Activated CD4-positive, alpha-beta memory T cell treated with anti-CD3 and anti-CD28 coated beads for 36 hours (primary cell): Measurements from ENCODE around the gene FRMPD4. TPM values are rescaled to one million over a fixed set of nuclear protein-coding genes. Genes with fewer than 3 reads are reported as not detected.

ENCODE experiments used
- CTCF ChIA-PET: fragments of 350-600 bp; sonication (Branson Sonifier 250); formaldehyde crosslinking; loops from one replicate; lab custom pipeline; 2021; ENCODE audit warnings: antibody characterized with exemption, inconsistent platforms; lab: Charles Lee
- POLR2A ChIA-PET: fragments of 350-600 bp; sonication (Branson Sonifier 250); formaldehyde crosslinking; loops from one replicate; lab custom pipeline; 2021; ENCODE audit warnings: antibody characterized with exemption; lab: Charles Lee
- DNase-seq: peaks from one replicate; pipeline ENCODE4 v3.0.0-alpha.2; 2020
- H3K27ac Mint-ChIP-seq: one replicate; pipeline ENCODE4 v1.8.0; 2021; ENCODE audit warnings: mixed read lengths
- H3K27me3 Mint-ChIP-seq: one replicate; pipeline ENCODE4 v1.8.0; 2021; ENCODE audit warnings: mixed read lengths
- H3K36me3 Mint-ChIP-seq: one replicate; pipeline ENCODE4 v1.8.0; 2021; ENCODE audit warnings: mixed read lengths
- H3K4me1 Mint-ChIP-seq: one replicate; pipeline ENCODE4 v1.8.0; 2021; ENCODE audit warnings: low read depth, mixed read lengths
- H3K4me3 Mint-ChIP-seq: one replicate; pipeline ENCODE4 v1.8.0; 2021; ENCODE audit warnings: mild to moderate bottlenecking, mixed read lengths
- H3K9me3 Mint-ChIP-seq: one replicate; pipeline ENCODE4 v1.8.0; 2021; ENCODE audit warnings: mixed read lengths
- intact Hi-C: fragments of 100-400 bp; cut with micrococcal nuclease; formaldehyde crosslinking; loops from one replicate; pipeline ENCODE4 v1.15.1; 2023
- total RNA-seq, 2 experiments: library from RNA; stranded (reverse); gene quantifications; one replicate each; pipeline ENCODE4 v1.2.3, GENCODE V29; 2021

Gene FRMPD4
- total RNA-seq, 2 experiments from 2014 or later: not detected

GRCh38 chrX:12315526-12315925, 177.3 kb downstream of the FRMPD4 start:
- no peak overlapping the region for H3K4me3 Mint-ChIP-seq
- no peaks in the 10 kb centered on the region for H3K9me3 Mint-ChIP-seq
- H3K36me3 Mint-ChIP-seq: no peaks in the 10 kb centered on the region
- H3K4me1 Mint-ChIP-seq: no peaks in the 10 kb centered on the region
- intact Hi-C loops: no loop called here
- no peak for DNase-seq
- H3K27me3 Mint-ChIP-seq: no peaks in the 10 kb centered on the region
- H3K27ac Mint-ChIP-seq: no peak overlapping the region
- ChIA-PET POLR2A (no interaction called here), CTCF (no interaction called here)

- H3K36me3 Mint-ChIP-seq: no peaks in the 10 kb centered on the region
- no peak overlapping the region for H3K4me3 Mint-ChIP-seq
- CTCF ChIA-PET: no interaction called here
- POLR2A ChIA-PET: no interaction called here
- no peaks in the 10 kb centered on the region for H3K4me1 Mint-ChIP-seq
- H3K27ac Mint-ChIP-seq: no peak overlapping the region
- H3K9me3 Mint-ChIP-seq: no peaks in the 10 kb centered on the region
- H3K27me3 Mint-ChIP-seq: no peaks in the 10 kb centered on the region
- intact Hi-C loops: no loop called here
- DNase-seq: no peak
Observed at GRCh38 chrX:12319003-12319519, 180.8 kb downstream of the FRMPD4 start.

GRCh38 chrX:12319992-12320391, 181.7 kb downstream of the FRMPD4 start:
- no peaks in the 10 kb centered on the region for H3K27me3 Mint-ChIP-seq
- no peaks in the 10 kb centered on the region for H3K4me1 Mint-ChIP-seq
- H3K4me3 Mint-ChIP-seq: no peak overlapping the region
- intact Hi-C loops: no loop called here
- DNase-seq: no peak
- no peaks in the 10 kb centered on the region for H3K9me3 Mint-ChIP-seq
- CTCF ChIA-PET: no interaction called here
- no peak overlapping the region for H3K27ac Mint-ChIP-seq
- POLR2A ChIA-PET: no interaction called here
- no peaks in the 10 kb centered on the region for H3K36me3 Mint-ChIP-seq

- CTCF ChIA-PET: no interaction called here
- Mint-ChIP-seq H3K27me3 (no peaks in the 10 kb centered on the region), H3K9me3 (no peaks in the 10 kb centered on the region), H3K36me3 (no peaks in the 10 kb centered on the region), H3K4me3 (no peak overlapping the region), H3K4me1 (no peaks in the 10 kb centered on the region), H3K27ac (no peak overlapping the region)
- intact Hi-C loops: no loop called here
- POLR2A ChIA-PET: no interaction called here
- DNase-seq: no peak
Observed at GRCh38 chrX:12322031-12322430, 183.8 kb downstream of the FRMPD4 start.

GRCh38 chrX:12325171-12325570, 186.9 kb downstream of the FRMPD4 start:
- Mint-ChIP-seq H3K27ac (no peak overlapping the region), H3K4me3 (no peak overlapping the region), H3K9me3 (no peaks in the 10 kb centered on the region), H3K27me3 (no peaks in the 10 kb centered on the region), H3K36me3 (no peaks in the 10 kb centered on the region), H3K4me1 (no peaks in the 10 kb centered on the region)
- ChIA-PET POLR2A (no interaction called here), CTCF (no interaction called here)
- intact Hi-C loops: no loop called here
- no peak for DNase-seq

- no peaks in the 10 kb centered on the region for H3K4me1 Mint-ChIP-seq
- intact Hi-C loops: no loop called here
- ChIA-PET POLR2A (no interaction called here), CTCF (no interaction called here)
- no peak overlapping the region for H3K27ac Mint-ChIP-seq
- no peak overlapping the region for H3K4me3 Mint-ChIP-seq
- no peak for DNase-seq
- no peaks in the 10 kb centered on the region for H3K9me3 Mint-ChIP-seq
- H3K27me3 Mint-ChIP-seq: no peaks in the 10 kb centered on the region
- no peaks in the 10 kb centered on the region for H3K36me3 Mint-ChIP-seq
Observed at GRCh38 chrX:12327836-12328235, 189.6 kb downstream of the FRMPD4 start.

- no peaks in the 10 kb centered on the region for H3K27me3 Mint-ChIP-seq
- ChIA-PET POLR2A (no interaction called here), CTCF (no interaction called here)
- H3K9me3 Mint-ChIP-seq: no peaks in the 10 kb centered on the region
- intact Hi-C loops: no loop called here
- H3K4me1 Mint-ChIP-seq: no peaks in the 10 kb centered on the region
- no peak overlapping the region for H3K4me3 Mint-ChIP-seq
- no peaks in the 10 kb centered on the region for H3K36me3 Mint-ChIP-seq
- no peak overlapping the region for H3K27ac Mint-ChIP-seq
- no peak for DNase-seq
Observed at GRCh38 chrX:12329476-12329875, 191.2 kb downstream of the FRMPD4 start.

- Mint-ChIP-seq H3K27me3 (no peaks in the 10 kb centered on the region), H3K9me3 (no peaks in the 10 kb centered on the region), H3K4me1 (no peaks in the 10 kb centered on the region), H3K4me3 (no peak overlapping the region), H3K36me3 (no peaks in the 10 kb centered on the region), H3K27ac (no peak overlapping the region)
- no peak for DNase-seq
- POLR2A ChIA-PET: no interaction called here
- CTCF ChIA-PET: no interaction called here
- intact Hi-C loops: no loop called here
Observed at GRCh38 chrX:12330841-12331240, 192.6 kb downstream of the FRMPD4 start.

- intact Hi-C loops: no loop called here
- H3K4me3 Mint-ChIP-seq: no peak overlapping the region
- no peaks in the 10 kb centered on the region for H3K4me1 Mint-ChIP-seq
- no peaks in the 10 kb centered on the region for H3K9me3 Mint-ChIP-seq
- DNase-seq: no peak
- ChIA-PET CTCF (no interaction called here), POLR2A (no interaction called here)
- no peaks in the 10 kb centered on the region for H3K36me3 Mint-ChIP-seq
- H3K27me3 Mint-ChIP-seq: no peaks in the 10 kb centered on the region
- no peak overlapping the region for H3K27ac Mint-ChIP-seq
Observed at GRCh38 chrX:12332786-12333347, 194.6 kb downstream of the FRMPD4 start.

GRCh38 chrX:12339921-12340320, 201.6 kb downstream of the FRMPD4 start:
- H3K4me3 Mint-ChIP-seq: no peak overlapping the region
- H3K9me3 Mint-ChIP-seq: no peaks in the 10 kb centered on the region
- H3K27me3 Mint-ChIP-seq: no peaks in the 10 kb centered on the region
- intact Hi-C loops: no loop called here
- ChIA-PET POLR2A (no interaction called here), CTCF (no interaction called here)
- H3K4me1 Mint-ChIP-seq: no peaks in the 10 kb centered on the region
- DNase-seq: no peak
- H3K36me3 Mint-ChIP-seq: no peaks in the 10 kb centered on the region
- H3K27ac Mint-ChIP-seq: no peak overlapping the region

- ChIA-PET POLR2A (no interaction called here), CTCF (no interaction called here)
- Mint-ChIP-seq H3K4me1 (no peaks in the 10 kb centered on the region), H3K9me3 (no peaks in the 10 kb centered on the region), H3K27me3 (no peaks in the 10 kb centered on the region), H3K27ac (no peak overlapping the region), H3K4me3 (no peak overlapping the region), H3K36me3 (no peaks in the 10 kb centered on the region)
- intact Hi-C loops: no loop called here
- DNase-seq: no peak
Observed at GRCh38 chrX:12344954-12345353, 206.7 kb downstream of the FRMPD4 start.

GRCh38 chrX:12349201-12349600, 210.9 kb downstream of the FRMPD4 start:
- H3K36me3 Mint-ChIP-seq: no peaks in the 10 kb centered on the region
- intact Hi-C loops: no loop called here
- DNase-seq: no peak
- no peaks in the 10 kb centered on the region for H3K4me1 Mint-ChIP-seq
- no peaks in the 10 kb centered on the region for H3K27me3 Mint-ChIP-seq
- CTCF ChIA-PET: no interaction called here
- no peak overlapping the region for H3K4me3 Mint-ChIP-seq
- POLR2A ChIA-PET: no interaction called here
- H3K27ac Mint-ChIP-seq: no peak overlapping the region
- no peaks in the 10 kb centered on the region for H3K9me3 Mint-ChIP-seq

- intact Hi-C loops: no loop called here
- Mint-ChIP-seq H3K36me3 (no peaks in the 10 kb centered on the region), H3K9me3 (no peaks in the 10 kb centered on the region), H3K4me3 (no peak overlapping the region), H3K27me3 (no peaks in the 10 kb centered on the region), H3K4me1 (no peaks in the 10 kb centered on the region), H3K27ac (no peak overlapping the region)
- no peak for DNase-seq
- ChIA-PET CTCF (no interaction called here), POLR2A (no interaction called here)
Observed at GRCh38 chrX:12352922-12353321, 214.6 kb downstream of the FRMPD4 start.
